Stimulated activated naive CD8-positive, alpha-beta T cell treated with anti-CD3 and anti-CD28 coated beads, Interleukin-15, Interleukin-2, amounts not matched to agents 100 ng/mL and 50 ng/mL, for 24 hours (primary cell): ENCODE results near the gene ERI3.
A peak's percentile ranks its signal among the peaks of the same experiment; 100 is the strongest.

Experiments used
- H3K27ac Mint-ChIP-seq: one replicate; pipeline ENCODE4 v1.8.0; 2021; ENCODE audit warnings: mild to moderate bottlenecking, mixed read lengths
- H3K27me3 Mint-ChIP-seq: one replicate; pipeline ENCODE4 v1.8.0; 2021; ENCODE audit warnings: mixed read lengths
- H3K36me3 Mint-ChIP-seq: one replicate; pipeline ENCODE4 v1.8.0; 2021; ENCODE audit warnings: low read depth, mixed read lengths
- H3K4me1 Mint-ChIP-seq: one replicate; pipeline ENCODE4 v1.8.0; 2021; ENCODE audit warnings: low read depth, mixed read lengths
- H3K4me3 Mint-ChIP-seq: one replicate; pipeline ENCODE4 v1.8.0; 2021; ENCODE audit warnings: mild to moderate bottlenecking, mixed read lengths
- H3K9me3 Mint-ChIP-seq: one replicate; pipeline ENCODE4 v1.8.0; 2021; ENCODE audit warnings: mixed read lengths

The ERI3 gene

DNA sequence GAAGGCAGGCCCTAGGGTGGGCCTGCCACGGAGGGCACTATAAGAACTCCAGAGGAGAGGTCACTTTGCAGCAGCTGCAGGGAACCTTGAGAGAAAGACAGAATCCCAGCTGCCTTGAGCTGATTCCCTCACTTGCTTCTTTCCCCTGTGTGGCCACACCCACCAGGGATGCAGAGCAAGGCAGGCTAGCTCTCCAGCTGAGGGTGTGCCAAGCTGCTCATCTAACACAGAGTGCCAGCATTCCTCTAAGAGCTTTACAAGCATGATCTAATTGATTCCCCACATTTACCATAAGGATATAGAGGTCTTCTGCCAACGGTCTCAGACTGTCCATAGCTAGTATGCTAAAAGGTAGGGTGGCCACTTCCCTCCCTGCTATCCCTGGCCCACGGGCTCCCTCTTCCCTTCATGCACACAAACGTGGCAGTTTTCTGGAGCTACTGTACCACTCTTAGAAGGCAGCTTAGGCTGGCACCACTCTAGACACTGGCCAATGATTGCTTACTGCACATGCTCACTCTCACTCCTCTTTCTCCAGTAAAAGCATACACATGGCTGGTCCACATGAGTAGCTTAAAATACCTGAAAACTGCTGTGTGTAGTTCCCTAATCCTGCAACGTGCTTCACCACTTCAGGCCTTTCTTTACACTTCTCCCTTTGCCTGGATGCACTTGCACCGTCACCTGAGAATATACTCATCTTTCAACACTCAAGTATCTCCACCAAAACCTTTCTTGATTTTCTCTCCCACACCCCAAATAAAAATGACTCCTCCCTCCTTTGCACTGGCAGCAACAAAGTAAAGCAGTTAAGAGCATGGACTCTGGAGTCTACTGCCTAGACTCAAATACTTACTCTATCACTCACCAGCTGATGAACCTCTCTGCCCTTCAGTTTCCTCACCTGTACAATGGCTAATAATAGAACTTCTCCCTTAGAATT lies 84.1 kb downstream of the ERI3 start:
- H3K27ac Mint-ChIP-seq: no peak overlapping the region
- H3K4me1 Mint-ChIP-seq: peaks cover 9% of the 10 kb centered on the region
- H3K36me3 Mint-ChIP-seq: peaks cover 9% of the 10 kb centered on the region
- H3K4me3 Mint-ChIP-seq: no peak overlapping the region
- H3K9me3 Mint-ChIP-seq: no peaks in the 10 kb centered on the region
- H3K27me3 Mint-ChIP-seq: no peaks in the 10 kb centered on the region

GRCh38 chr1:44268054-44268453 lies 87.0 kb downstream of the ERI3 start:
- no peaks in the 10 kb centered on the region for H3K27me3 Mint-ChIP-seq
- H3K4me1 Mint-ChIP-seq: peaks cover 15% of the 10 kb centered on the region
- no peaks in the 10 kb centered on the region for H3K9me3 Mint-ChIP-seq
- no peak overlapping the region for H3K27ac Mint-ChIP-seq
- no peak overlapping the region for H3K4me3 Mint-ChIP-seq
- peaks cover 4% of the 10 kb centered on the region for H3K36me3 Mint-ChIP-seq

- no peaks in the 10 kb centered on the region for H3K9me3 Mint-ChIP-seq
- no peak overlapping the region for H3K4me3 Mint-ChIP-seq
- H3K27ac Mint-ChIP-seq: no peak overlapping the region
- peaks cover 4% of the 10 kb centered on the region for H3K36me3 Mint-ChIP-seq
- no peaks in the 10 kb centered on the region for H3K27me3 Mint-ChIP-seq
- peaks cover 15% of the 10 kb centered on the region for H3K4me1 Mint-ChIP-seq
Measured at GRCh38 chr1:44267438-44267837, 87.6 kb downstream of the ERI3 start.

DNA sequence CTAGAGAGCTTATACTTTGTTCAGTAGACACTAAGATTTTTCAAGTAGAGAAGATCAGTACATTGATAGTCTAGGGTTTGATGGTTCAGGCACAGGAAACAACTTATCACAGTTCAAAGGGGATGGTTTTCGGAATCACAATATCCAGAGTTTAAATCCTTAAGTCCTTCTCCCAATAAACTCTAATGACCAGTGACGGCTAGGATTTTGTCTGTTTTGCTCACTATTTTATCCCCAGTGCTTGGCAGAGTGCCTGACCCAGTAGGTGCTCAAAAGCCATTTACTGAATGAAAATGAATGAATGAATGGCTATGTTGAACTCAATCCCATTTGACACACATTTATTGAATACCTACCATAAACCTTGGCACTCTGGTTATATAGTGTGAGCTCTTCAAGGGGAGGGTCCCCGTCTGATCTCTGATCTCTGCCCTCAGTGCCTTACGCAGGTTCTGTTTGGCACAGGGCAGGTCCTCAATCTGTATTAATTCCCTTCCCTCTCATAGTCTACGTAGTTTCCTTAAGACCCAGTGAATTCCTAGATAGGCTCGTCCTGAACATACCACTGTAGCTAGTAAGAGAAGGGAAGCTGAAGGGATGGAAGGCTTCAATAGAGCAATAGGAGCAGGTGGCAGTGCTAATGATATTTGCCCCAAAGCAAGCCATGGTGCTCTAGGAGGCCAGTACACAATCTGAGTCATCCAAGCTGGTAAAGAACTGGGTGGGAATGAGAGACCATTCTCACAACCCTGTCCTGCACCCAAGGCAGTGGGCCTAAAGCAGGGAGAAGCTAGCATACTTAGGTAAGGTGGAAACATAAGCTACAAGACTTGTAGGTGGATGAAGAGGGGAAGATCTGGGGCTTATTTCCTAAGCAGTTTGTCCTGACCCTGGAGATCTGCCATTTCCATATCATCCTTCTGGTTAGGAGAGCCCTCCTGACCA lies 88.4 kb downstream of the ERI3 start:
- Mint-ChIP-seq H3K27ac (no peak overlapping the region), H3K36me3 (peaks cover 4% of the 10 kb centered on the region), H3K4me3 (no peak overlapping the region), H3K4me1 (peaks cover 15% of the 10 kb centered on the region), H3K27me3 (no peaks in the 10 kb centered on the region), H3K9me3 (no peaks in the 10 kb centered on the region)

DNA sequence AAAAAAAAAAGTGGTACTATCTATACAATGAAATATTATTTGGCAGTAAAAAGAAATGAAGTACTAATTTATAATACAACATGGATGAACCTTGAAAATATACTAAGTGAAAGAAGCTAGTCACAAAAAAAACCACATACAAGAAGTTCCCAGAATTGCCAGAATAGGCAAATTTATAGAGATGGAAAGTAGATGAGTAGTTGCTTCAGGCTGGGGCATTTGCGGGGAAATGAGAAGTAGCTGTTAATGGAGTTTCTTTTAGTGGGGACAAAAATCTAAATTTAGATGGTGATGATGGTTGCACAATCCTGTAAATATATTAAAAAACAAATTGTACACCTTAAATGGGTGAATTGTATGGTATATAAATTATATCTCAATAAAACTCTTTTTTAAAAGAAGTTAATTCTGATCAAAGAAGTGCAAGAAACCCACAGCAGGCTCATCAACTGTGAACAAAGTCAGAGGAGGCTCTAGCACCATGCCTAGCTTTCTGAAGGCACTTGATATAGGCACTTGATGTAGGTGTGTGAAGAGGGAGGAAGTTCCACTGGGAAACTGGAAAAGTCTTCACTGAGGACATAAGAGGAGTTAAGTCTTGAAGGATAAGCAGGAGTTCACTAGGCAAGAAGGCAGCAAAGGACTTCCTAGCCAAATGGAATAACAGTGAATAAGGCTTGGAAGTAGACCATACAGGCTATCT lies 89.2 kb downstream of the ERI3 start:
- peaks cover 15% of the 10 kb centered on the region for H3K4me1 Mint-ChIP-seq
- H3K36me3 Mint-ChIP-seq: no peaks in the 10 kb centered on the region
- no peak overlapping the region for H3K4me3 Mint-ChIP-seq
- no peaks in the 10 kb centered on the region for H3K9me3 Mint-ChIP-seq
- H3K27me3 Mint-ChIP-seq: no peaks in the 10 kb centered on the region
- no peak overlapping the region for H3K27ac Mint-ChIP-seq

DNA sequence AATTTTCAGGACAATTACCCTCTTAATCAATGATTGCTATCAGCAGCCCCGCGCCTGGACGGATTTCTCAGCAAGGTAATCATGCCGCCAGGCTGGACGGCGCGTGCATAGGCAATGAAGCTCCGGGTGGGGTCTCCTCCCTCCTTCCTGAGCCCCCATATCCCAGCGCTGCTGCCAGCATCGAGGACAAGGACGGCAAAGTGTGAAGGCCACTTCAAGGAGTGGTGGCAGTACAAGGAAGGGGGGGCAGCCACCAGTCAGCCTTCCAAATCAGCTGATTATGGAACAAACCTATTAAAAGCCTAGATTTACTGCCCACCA lies 90.6 kb downstream of the ERI3 start:
- Mint-ChIP-seq H3K4me3 (no peak overlapping the region), H3K4me1 (peaks cover 12% of the 10 kb centered on the region), H3K9me3 (no peaks in the 10 kb centered on the region), H3K27ac (no peak overlapping the region), H3K36me3 (no peaks in the 10 kb centered on the region), H3K27me3 (no peaks in the 10 kb centered on the region)

GRCh38 chr1:44263568-44264450 lies 91.2 kb downstream of the ERI3 start:
- no peak overlapping the region for H3K27ac Mint-ChIP-seq
- H3K4me1 Mint-ChIP-seq: peaks cover 6% of the 10 kb centered on the region
- no peaks in the 10 kb centered on the region for H3K36me3 Mint-ChIP-seq

GRCh38 chr1:44262816-44263567 lies 92.1 kb downstream of the ERI3 start:
- no peaks in the 10 kb centered on the region for H3K27me3 Mint-ChIP-seq
- H3K4me1 Mint-ChIP-seq: peaks cover 6% of the 10 kb centered on the region
- H3K27ac Mint-ChIP-seq: no peak overlapping the region
- no peaks in the 10 kb centered on the region for H3K36me3 Mint-ChIP-seq
- no peak overlapping the region for H3K4me3 Mint-ChIP-seq
- H3K9me3 Mint-ChIP-seq: no peaks in the 10 kb centered on the region

More at GRCh38 chr1:44263568-44264450, 91.2 kb downstream of the ERI3 start:
- no peak overlapping the region for H3K4me3 Mint-ChIP-seq
- no peaks in the 10 kb centered on the region for H3K9me3 Mint-ChIP-seq
- no peaks in the 10 kb centered on the region for H3K27me3 Mint-ChIP-seq

GRCh38 chr1:44262414-44262813 lies 92.6 kb downstream of the ERI3 start:
- Mint-ChIP-seq H3K4me1 (peaks cover 6% of the 10 kb centered on the region), H3K9me3 (no peaks in the 10 kb centered on the region), H3K27ac (no peak overlapping the region), H3K4me3 (no peak overlapping the region), H3K36me3 (no peaks in the 10 kb centered on the region), H3K27me3 (no peaks in the 10 kb centered on the region)

GRCh38 chr1:44261962-44262361 lies 93.1 kb downstream of the ERI3 start:
- H3K4me3 Mint-ChIP-seq: no peak overlapping the region
- H3K9me3 Mint-ChIP-seq: no peaks in the 10 kb centered on the region
- peak overlapping the region; percentile 32 for H3K27ac Mint-ChIP-seq
- H3K36me3 Mint-ChIP-seq: no peaks in the 10 kb centered on the region
- H3K27me3 Mint-ChIP-seq: no peaks in the 10 kb centered on the region
- peaks cover 6% of the 10 kb centered on the region for H3K4me1 Mint-ChIP-seq

DNA sequence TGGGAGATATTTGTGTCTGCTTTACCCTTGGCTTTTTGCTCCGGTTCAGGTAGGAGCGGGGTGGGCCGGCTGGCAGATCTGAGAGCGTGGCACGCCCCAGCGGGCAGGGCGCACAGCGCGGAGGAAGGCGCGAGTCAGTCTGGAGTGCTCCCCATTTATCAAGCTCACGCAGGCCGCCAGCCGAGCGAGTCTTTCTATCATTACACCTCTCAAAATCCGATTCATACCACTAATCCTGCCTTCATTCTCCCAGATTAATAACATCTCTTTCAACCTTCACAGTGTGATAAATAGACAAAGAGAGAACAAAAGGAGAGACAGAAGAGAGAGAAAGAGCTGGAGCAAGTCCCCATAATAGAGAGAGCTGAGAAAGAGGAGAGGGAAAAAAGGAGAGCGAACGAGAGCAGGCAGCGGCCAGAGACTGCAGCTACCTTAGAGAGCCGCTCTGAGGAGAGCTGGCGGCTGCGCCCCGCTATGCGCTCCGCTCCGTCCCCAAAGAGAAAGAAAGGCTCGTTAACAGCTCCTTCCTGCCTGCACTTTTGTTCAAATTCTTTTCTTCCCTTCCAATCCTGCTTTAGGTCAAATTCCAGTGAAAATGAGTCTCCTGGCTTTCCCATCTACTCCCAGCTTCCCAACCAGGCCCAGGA lies 93.8 kb downstream of the ERI3 start:
- Mint-ChIP-seq H3K4me3 (no peak overlapping the region), H3K4me1 (peaks cover 6% of the 10 kb centered on the region), H3K27ac (no peak overlapping the region), H3K27me3 (no peaks in the 10 kb centered on the region), H3K36me3 (no peaks in the 10 kb centered on the region), H3K9me3 (no peaks in the 10 kb centered on the region)

DNA sequence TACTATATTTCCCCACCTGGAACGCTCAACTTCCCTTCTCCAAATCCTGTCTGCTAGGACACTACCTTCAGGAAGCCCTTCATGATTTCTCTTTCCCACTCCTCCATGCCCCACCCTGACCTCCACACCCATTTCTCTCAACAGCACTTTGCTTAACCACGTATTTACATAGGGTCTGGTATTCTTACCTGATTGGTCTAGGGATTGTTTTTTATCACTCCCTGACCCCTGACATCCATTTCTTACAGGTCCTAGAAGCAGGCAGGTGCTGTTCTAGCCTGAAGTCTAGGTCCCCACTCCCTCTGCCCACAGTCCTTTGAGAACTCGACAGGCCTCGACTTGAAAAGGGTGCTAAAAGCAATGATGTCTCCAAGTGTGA lies 94.3 kb downstream of the ERI3 start:
- H3K27ac Mint-ChIP-seq: no peak overlapping the region
- no peaks in the 10 kb centered on the region for H3K27me3 Mint-ChIP-seq
- H3K4me3 Mint-ChIP-seq: no peak overlapping the region
- no peaks in the 10 kb centered on the region for H3K9me3 Mint-ChIP-seq
- H3K36me3 Mint-ChIP-seq: no peaks in the 10 kb centered on the region
- peaks cover 6% of the 10 kb centered on the region for H3K4me1 Mint-ChIP-seq

DNA sequence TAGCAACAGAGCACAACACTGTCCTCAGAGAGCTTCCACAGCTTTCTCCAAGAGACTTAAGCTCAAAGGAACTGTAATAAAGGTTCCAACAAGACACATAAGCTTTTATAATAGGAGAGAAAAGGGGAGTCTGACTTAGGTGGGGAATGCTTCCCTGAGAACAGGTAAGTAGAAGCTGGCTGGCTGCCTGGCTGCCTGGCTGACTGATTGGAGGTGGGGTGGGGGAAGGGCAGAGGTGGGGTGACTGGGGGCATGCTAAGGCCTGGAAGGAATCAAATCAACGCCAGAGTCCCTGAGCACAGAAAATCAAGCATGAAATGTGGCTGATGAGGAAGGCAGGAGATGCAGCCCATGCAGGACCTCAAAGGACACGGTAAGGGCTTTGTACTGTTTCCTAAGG lies 96.0 kb downstream of the ERI3 start:
- Mint-ChIP-seq H3K27me3 (no peaks in the 10 kb centered on the region), H3K4me3 (no peak overlapping the region), H3K36me3 (no peaks in the 10 kb centered on the region), H3K27ac (no peak overlapping the region), H3K4me1 (no peaks in the 10 kb centered on the region), H3K9me3 (no peaks in the 10 kb centered on the region)
